K562 (cell line): ENCODE data around the gene MYL3. TPM values are rescaled to one million over a fixed set of nuclear protein-coding genes. Genes with fewer than 3 reads are reported as not detected.
A peak's percentile ranks its signal among the peaks of the same experiment; 100 is the strongest.

Experiments
- ATAC-seq: fragments of 200-7000 bp; cut with Tn5 transposase; 3 replicates; pipeline ENCODE4 v1.9.1; 2020; ENCODE audit warnings: moderate library complexity
- BruUV-seq: library from RNA; stranded (reverse); fragments of 400-500 nt; replicated peaks from 2 replicates; lab custom pipeline; 2021; lab: Mats Ljungman, UMichigan
- CTCF ChIA-PET: fragments of 300-600 bp; formaldehyde crosslinking; extraction: SDS; loops from one replicate; lab custom pipeline; 2021; ENCODE audit warnings: low intra/inter-chr PET ratio; lab: Yijun Ruan, JAX
- POLR2A ChIA-PET: fragments of 300-600, 350-650 bp; sonication (Branson Sonifier 250); formaldehyde crosslinking; extraction: SDS; loops from one replicate; lab custom pipeline; 2021; ENCODE audit warnings: antibody characterized with exemption, inconsistent platforms; lab: Yijun Ruan, JAX
- DNase-seq, 4 experiments: peaks; one replicate each; pipeline versions ENCODE4 v3.0.0 to v3.0.0-alpha.2; 2011 to 2018; ENCODE audit warnings: low spot score in 3 of 4, mixed read lengths in 3 of 4; ENCODE audit errors: extremely low read depth in 1 of 4
- FAIRE-seq: peaks from 2 replicates; lab custom pipeline; 2011; peaks lifted over from hg19 to GRCh38; lab: Jason Lieb, UNC
- H2AFZ ChIP-seq: 2 replicates; pipeline ENCODE4 v1.6.0; 2011; ENCODE audit warnings: low read depth, low read length, control low read depth, inconsistent platforms
- H3K27ac ChIP-seq: fragments of 200-600 bp; 3 replicates; pipeline ENCODE4 v1.8.0; 2011; ENCODE audit warnings: low read depth, mild to moderate bottlenecking, control low read depth, inconsistent platforms, low read length, moderate library complexity, mixed read lengths; ENCODE audit errors: extremely low read depth
- H3K27me3 ChIP-seq, 2 experiments: fragments of 300-600 bp in 1 of 2; 2 replicates in 1 of 2; 3 replicates in 1 of 2; pipeline versions ENCODE4 v1.6.0 to v1.8.0; 2011; ENCODE audit warnings: inconsistent platforms in 2 of 2, low read length in 2 of 2, mild to moderate bottlenecking in 1 of 2, mixed read lengths in 1 of 2, moderate library complexity in 1 of 2; ENCODE audit not compliant: control insufficient read depth in 2 of 2, insufficient read depth in 2 of 2
- H3K36me3 ChIP-seq: fragments of 300-600 bp; 3 replicates; pipeline ENCODE4 v1.8.0; 2011; ENCODE audit warnings: mild to moderate bottlenecking, low read length, inconsistent platforms; ENCODE audit not compliant: control insufficient read depth, insufficient read depth
- H3K4me1 ChIP-seq, 2 experiments: fragments of 200-600 bp in 1 of 2; replicated peaks in 1 of 2; 2 replicates in 1 of 2; 3 replicates in 1 of 2; pipeline versions ENCODE4 v1.5.1 to v1.8.0; 2011; ENCODE audit warnings: inconsistent platforms in 2 of 2, low read length in 2 of 2, mild to moderate bottlenecking in 1 of 2, mixed read lengths in 1 of 2, moderate library complexity in 1 of 2; ENCODE audit not compliant: control insufficient read depth in 2 of 2, insufficient read depth in 2 of 2
- H3K4me2 ChIP-seq: 2 replicates; pipeline ENCODE4 v1.6.1; 2011; ENCODE audit warnings: low read length, control low read depth, inconsistent platforms, mixed read lengths; ENCODE audit not compliant: insufficient read depth
- H3K4me3 ChIP-seq: fragments of 200-600 bp; sonication (generic), shearing (Covaris generic); 2 replicates; pipeline ENCODE4 v1.5.1; 2016; ENCODE audit warnings: control low read depth, inconsistent platforms
- H3K79me2 ChIP-seq: fragments of 200-600 bp; 3 replicates; pipeline ENCODE4 v1.8.0; 2011; ENCODE audit warnings: low read length, inconsistent platforms; ENCODE audit not compliant: control insufficient read depth, insufficient read depth
- H3K9ac ChIP-seq, 2 experiments: 2 replicates each; pipeline versions ENCODE4 v1.6.0 to v1.6.1; 2011; ENCODE audit warnings: low read depth in 2 of 2, low read length in 2 of 2, control low read depth in 1 of 2, inconsistent platforms in 1 of 2, mild to moderate bottlenecking in 1 of 2, mixed read lengths in 1 of 2; ENCODE audit not compliant: insufficient read depth in 1 of 2
- H3K9me1 ChIP-seq: one replicate; pipeline ENCODE4 v1.6.0; 2011; ENCODE audit warnings: inconsistent platforms, mild to moderate bottlenecking, low read length, moderate library complexity; ENCODE audit not compliant: control insufficient read depth, insufficient read depth
- H3K9me3 ChIP-seq: replicated peaks from 2 replicates; pipeline ENCODE4 v1.5.1; 2011; ENCODE audit warnings: low read depth, low read length, inconsistent platforms; ENCODE audit not compliant: control insufficient read depth, insufficient read depth
- H4K20me1 ChIP-seq: replicated peaks from 2 replicates; pipeline ENCODE4 v1.6.1; 2011; ENCODE audit warnings: low read length, inconsistent platforms, mixed read lengths; ENCODE audit not compliant: control insufficient read depth, insufficient read depth
- EP400 ChIP-seq: fragments of 450-650 bp; IDR thresholded peaks from 2 replicates; pipeline ENCODE4 v1.6.1; 2017; ENCODE audit warnings: antibody characterized with exemption, mild to moderate bottlenecking, moderate library complexity
- NCOA1 ChIP-seq: fragments of 450-650 bp; IDR thresholded peaks from 2 replicates; pipeline ENCODE4 v1.6.1; 2016; ENCODE audit warnings: low read depth
- U2AF2 ChIP-seq: fragments of 200-400 bp; formaldehyde crosslinking; optimal IDR thresholded peaks from 2 replicates; pipeline ENCODE3; 2017; ENCODE audit warnings: low read depth, mild to moderate bottlenecking, low read length
- ZNF280A ChIP-seq: fragments of 450-650 bp; IDR thresholded peaks from 2 replicates; pipeline ENCODE4 v1.6.1; 2018; ENCODE audit warnings: mild to moderate bottlenecking, low read depth; ENCODE audit not compliant: partially characterized antibody
- ZNF282 ChIP-seq: sonication (generic); formaldehyde crosslinking; IDR thresholded peaks from 2 replicates; pipeline ENCODE4 v1.8.1; 2023; ENCODE audit warnings: missing genetic modification reagents
- ZNF644 ChIP-seq: fragments of 200-800 bp; sonication (Bioruptor generic); IDR thresholded peaks from 2 replicates; pipeline ENCODE4 v1.6.1; 2016; ENCODE audit warnings: low read depth, missing genetic modification characterization, missing compliant biosample characterization
- ZNF740 ChIP-seq, 3 experiments: fragments of 200-800 bp in 1 of 3; sonication (Bioruptor generic) in 1 of 3; sonication (generic) in 1 of 3; formaldehyde crosslinking in 1 of 3; IDR thresholded peaks; 2 replicates each; pipeline versions ENCODE4 v1.6.1 to v1.8.0; 2016 to 2022; ENCODE audit warnings: mild to moderate bottlenecking in 2 of 3, missing compliant biosample characterization in 2 of 3, missing genetic modification characterization in 2 of 3, missing genetic modification reagents in 1 of 3
- WGBS: fragments of 100-300 bp; shearing (Covaris generic); methylation state at CpG from one replicate; pipeline ENCODE4 v1.1.6; 2016; ENCODE audit warnings: low coverage, mixed read lengths; ENCODE audit not compliant: insufficient coverage; ENCODE audit errors: missing lambda C conversion rate; 5-methylcytosine and 5-hydroxymethylcytosine counted together
- in situ Hi-C: fragments of 300-500 bp; cut with MboI; formaldehyde crosslinking; loops from 4 replicates; pipeline ENCODE4 v1.15.0; 2018; ENCODE audit warnings: inconsistent platforms, mixed read lengths
- intact Hi-C: fragments of 100-400 bp; cut with micrococcal nuclease; formaldehyde crosslinking; loops from 2 replicates; pipeline ENCODE4 v1.14.2; 2022
- polyA plus RNA-seq, 8 experiments: library from polyadenylated mRNA; depleted of rRNA in 4 of 8; stranded (reverse) in 5 of 8; unstranded in 3 of 8; fragments of >200 nt; fragmentation: Nextera tagmentation in 2 of 8; fragmentation: Illumina TruSeq in 1 of 8; extraction: Ambion mirVana in 2 of 8; extraction: Trizol in 1 of 8; gene quantifications; 2 replicates each; pipeline versions ENCODE4 v1.2.1 to v1.2.3, GENCODE V29; 2011 to 2014; ENCODE audit warnings: inconsistent platforms in 1 of 8, missing spikeins in 1 of 8
- total RNA-seq, 7 experiments: library from RNA; depleted of rRNA in 6 of 7; stranded (reverse); fragments of >200 nt in 6 of 7; fragmentation: Illumina TruSeq in 2 of 7; extraction: Trizol in 2 of 7; gene quantifications; 2 replicates each; pipeline versions ENCODE4 v1.2.1 to v1.2.3, GENCODE V29; 2011 to 2021; ENCODE audit warnings: low replicate concordance in 1 of 7

MYL3 gene
- total and polyA plus RNA-seq, 9 of the 15 experiments (the other 6 are each of a cell fraction or from before 2014, with no cell fraction given) = 0.14 to 0.45 TPM; not detected in 7

- BruUV-seq = no TSS peak
- no peaks in the 10 kb centered on the region for H3K36me3 ChIP-seq
- H3K9me3 ChIP-seq = no peaks in the 10 kb centered on the region
- TF ChIP-seq ZNF280A (no peak), ZNF740 (CRISPR knock-in tag; IDR thresholded peaks at IDR 0.05) (no peak), ZNF740 (tag; IDR thresholded peaks at IDR 0.05) (no peak), NCOA1 (no peak), ZNF282 (CRISPR knock-in tag) (0 out of 2 replicates have a peak, but pooled peaks have one; percentile 1), U2AF2 (no peak), EP400 (no peak), ZNF644 (no peak)
- 38% methylated on average over 6 of the region's 9 CpGs for WGBS
- H3K4me3 ChIP-seq = no peak overlapping the region
- DNase-seq (no peak), FAIRE-seq (no peak), ATAC-seq (no peak)
- H3K4me2 ChIP-seq = peak overlapping the region; percentile 51; the same call in 1 of the 2 replicates
- CTCF ChIA-PET = interaction anchor here (1.1 kb wide), 1 partner anchor 48 kb away, joined by 3 read pairs; no protein-coding TSS in a partner anchor
- peaks cover 11 to 17% of the 10 kb centered on the region in 2 experiments for H3K4me1 ChIP-seq
- intact Hi-C loops = loop anchor here (5.0 kb wide), 1 partner anchor 50 kb away; no protein-coding TSS in a partner anchor
- no peaks in the 10 kb centered on the region for H3K79me2 ChIP-seq
- peak overlapping the region; percentile 86 for H2AFZ ChIP-seq
- H3K27me3 ChIP-seq = peaks cover 5 to 46% of the 10 kb centered on the region in 2 experiments; a peak in 4 of 5 replicates
- H3K9me1 ChIP-seq = no peaks in the 10 kb centered on the region
- 0 out of 2 replicates have a peak, but pooled peaks cover 3% of the 10 kb centered on the region for H4K20me1 ChIP-seq
- POLR2A ChIA-PET = interaction anchor here (0.6 to 1.0 kb wide), 2 partner anchors 17 to 632 kb away, joined by 3 to 5 read pairs; no protein-coding TSS in a partner anchor
- in situ Hi-C loops = no loop called here
- H3K27ac ChIP-seq = no peak overlapping the region
- H3K9ac ChIP-seq = peak overlapping the region; percentile 39 to 90; a peak in 3 of 4 replicates
Measured at GRCh38 chr3:46846624-46847542, 16.4 kb downstream of the MYL3 start.
